ENCODE results near the gene KCNH5.

KCNH5 gene, protein sequence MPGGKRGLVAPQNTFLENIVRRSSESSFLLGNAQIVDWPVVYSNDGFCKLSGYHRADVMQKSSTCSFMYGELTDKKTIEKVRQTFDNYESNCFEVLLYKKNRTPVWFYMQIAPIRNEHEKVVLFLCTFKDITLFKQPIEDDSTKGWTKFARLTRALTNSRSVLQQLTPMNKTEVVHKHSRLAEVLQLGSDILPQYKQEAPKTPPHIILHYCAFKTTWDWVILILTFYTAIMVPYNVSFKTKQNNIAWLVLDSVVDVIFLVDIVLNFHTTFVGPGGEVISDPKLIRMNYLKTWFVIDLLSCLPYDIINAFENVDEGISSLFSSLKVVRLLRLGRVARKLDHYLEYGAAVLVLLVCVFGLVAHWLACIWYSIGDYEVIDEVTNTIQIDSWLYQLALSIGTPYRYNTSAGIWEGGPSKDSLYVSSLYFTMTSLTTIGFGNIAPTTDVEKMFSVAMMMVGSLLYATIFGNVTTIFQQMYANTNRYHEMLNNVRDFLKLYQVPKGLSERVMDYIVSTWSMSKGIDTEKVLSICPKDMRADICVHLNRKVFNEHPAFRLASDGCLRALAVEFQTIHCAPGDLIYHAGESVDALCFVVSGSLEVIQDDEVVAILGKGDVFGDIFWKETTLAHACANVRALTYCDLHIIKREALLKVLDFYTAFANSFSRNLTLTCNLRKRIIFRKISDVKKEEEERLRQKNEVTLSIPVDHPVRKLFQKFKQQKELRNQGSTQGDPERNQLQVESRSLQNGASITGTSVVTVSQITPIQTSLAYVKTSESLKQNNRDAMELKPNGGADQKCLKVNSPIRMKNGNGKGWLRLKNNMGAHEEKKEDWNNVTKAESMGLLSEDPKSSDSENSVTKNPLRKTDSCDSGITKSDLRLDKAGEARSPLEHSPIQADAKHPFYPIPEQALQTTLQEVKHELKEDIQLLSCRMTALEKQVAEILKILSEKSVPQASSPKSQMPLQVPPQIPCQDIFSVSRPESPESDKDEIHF

DNA sequence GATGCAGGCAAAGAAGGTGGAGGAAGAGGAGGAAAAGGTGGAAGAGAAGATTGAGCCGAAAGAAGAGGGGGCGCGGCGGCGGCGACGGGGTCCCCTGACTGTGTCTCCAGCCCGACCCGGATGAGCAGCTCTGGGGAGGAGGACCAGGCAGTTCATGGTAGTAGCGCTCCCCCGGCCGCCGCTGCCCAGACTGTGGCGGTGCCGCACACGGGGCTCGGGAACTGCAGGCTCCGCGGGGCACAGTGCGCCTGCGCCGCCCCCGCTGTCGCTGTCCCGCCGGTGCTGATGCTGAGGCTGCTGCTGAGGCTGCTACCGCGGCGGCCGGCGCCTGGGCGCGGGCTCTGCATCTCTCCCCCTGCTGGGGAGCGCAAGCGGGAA, at the start of gene KCNH5:
Gene KCNH5 (minus strand): TSS at position 225 of the 378 bp plus-strand sequence. CDS start 272 bp downstream, outside the sequence.
- no peak for DNase-seq
- no peak within 1 kb of the TSS for H3K27ac Mint-ChIP-seq
- H3K9me3 Mint-ChIP-seq = no peaks in the 10 kb centered on the region
- H3K4me1 Mint-ChIP-seq = peaks cover 6% of the 10 kb centered on the region
- ATAC-seq = peak; percentile 76
- H3K27me3 Mint-ChIP-seq = peaks cover 45% of the 10 kb centered on the region
- H3K4me3 Mint-ChIP-seq = peak within 1 kb of the TSS; percentile 57 to 66

DNA sequence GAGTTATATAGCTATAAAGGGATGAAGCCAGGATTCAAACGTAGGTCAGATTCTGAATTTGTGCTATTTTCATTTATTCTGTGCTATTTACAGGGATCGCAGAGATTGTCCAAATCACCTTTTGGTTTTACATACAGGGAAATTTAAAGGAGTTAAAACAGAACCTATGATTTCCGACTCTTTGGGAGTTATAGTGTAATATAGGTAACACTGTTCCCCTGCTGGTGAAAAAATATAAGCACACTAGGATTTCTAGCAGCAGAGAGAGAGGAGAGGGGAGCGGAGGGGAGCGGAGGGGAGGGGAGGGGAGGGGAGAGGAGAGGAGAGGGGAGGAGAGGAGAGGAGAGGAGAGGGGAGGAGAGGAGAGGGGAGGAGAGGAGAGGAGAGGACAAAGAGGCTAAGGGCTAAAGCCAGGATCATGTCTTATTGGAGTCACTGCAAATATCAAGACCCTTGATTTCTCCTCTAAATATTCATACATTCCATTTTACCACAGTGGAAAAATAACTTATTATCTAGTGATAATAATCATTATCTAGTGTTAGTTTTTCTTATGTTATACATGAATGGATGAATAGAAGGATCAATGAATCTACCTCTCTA, 46.2 kb upstream of the KCNH5 start:
- H3K27ac Mint-ChIP-seq = no peak overlapping the region
- no peak overlapping the region for H3K4me3 Mint-ChIP-seq
- no peaks in the 10 kb centered on the region for H3K27me3 Mint-ChIP-seq
- no peaks in the 10 kb centered on the region for H3K4me1 Mint-ChIP-seq
- H3K9me3 Mint-ChIP-seq = no peaks in the 10 kb centered on the region
- no peak for ATAC-seq
- DNase-seq = no peak

DNA sequence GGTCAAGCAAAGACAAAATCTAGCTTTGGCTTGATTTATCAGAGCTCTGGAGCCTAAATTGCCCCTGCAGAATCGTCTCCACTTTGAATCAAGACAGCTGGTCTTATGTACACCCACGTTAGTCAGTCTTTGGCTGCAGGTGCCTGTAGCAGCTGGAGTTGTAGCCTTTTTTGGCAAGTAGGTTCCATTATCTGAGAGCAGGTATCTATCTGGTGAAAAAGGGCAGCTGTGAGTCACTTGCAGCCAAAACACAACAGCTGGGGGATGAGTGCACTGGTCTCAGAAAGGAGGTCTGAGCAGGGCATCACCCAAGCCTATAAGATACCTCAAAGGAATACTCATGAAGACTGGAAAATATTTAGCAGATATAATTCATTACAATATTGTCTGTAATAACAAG, 43.6 kb upstream of the KCNH5 start:
- ATAC-seq = no peak
- Mint-ChIP-seq H3K4me1 (no peaks in the 10 kb centered on the region), H3K27me3 (no peaks in the 10 kb centered on the region), H3K4me3 (no peak overlapping the region), H3K9me3 (no peaks in the 10 kb centered on the region), H3K27ac (no peak overlapping the region)
- no peak for DNase-seq

DNA sequence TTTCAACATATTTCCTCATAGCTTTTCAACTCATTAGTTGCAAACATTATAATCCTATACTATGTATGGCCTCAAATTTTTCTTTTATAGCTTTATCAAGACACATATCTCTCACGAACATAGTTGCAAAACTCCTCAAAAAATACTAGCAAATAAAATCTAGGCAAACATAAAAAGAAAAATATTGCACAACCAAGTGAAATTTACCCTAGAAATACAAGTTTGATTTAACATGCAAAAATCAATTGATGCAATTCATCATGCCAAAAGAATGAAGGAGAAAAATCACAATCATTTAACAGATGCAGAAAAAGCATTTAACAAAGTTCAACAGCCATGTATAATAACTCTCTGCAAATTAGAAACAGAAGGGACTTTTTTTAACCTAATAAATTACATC, 33.3 kb upstream of the KCNH5 start:
- Mint-ChIP-seq H3K4me1 (no peaks in the 10 kb centered on the region), H3K4me3 (no peak overlapping the region), H3K27me3 (no peaks in the 10 kb centered on the region), H3K9me3 (peaks cover 0 to 6% of the 10 kb centered on the region in 2 donors), H3K27ac (no peak overlapping the region)
- ATAC-seq (no peak), DNase-seq (no peak)

DNA sequence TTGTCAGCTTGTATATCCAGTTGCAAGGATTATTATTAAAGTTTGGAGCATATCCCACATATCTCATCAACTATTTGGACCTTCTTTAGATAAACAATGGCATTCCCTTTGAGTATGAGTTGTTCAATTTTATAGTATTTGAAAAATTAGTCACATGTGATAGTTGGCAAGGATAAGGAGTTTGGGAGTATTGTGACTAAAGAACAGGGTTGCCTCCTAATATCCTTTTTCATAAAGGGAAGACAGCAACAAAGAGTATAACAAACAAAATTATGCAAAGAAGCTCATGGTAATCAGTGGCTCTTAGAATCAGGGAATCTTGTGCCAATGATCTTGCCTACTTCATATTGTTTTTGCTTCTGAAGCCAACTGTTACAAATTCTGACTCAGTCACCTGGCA, 31.2 kb upstream of the KCNH5 start:
- Mint-ChIP-seq H3K27ac (no peak overlapping the region), H3K9me3 (peaks cover 6 to 9% of the 10 kb centered on the region in 2 donors), H3K4me1 (no peaks in the 10 kb centered on the region), H3K4me3 (no peak overlapping the region), H3K27me3 (no peaks in the 10 kb centered on the region)
- ATAC-seq (no peak), DNase-seq (no peak)

DNA sequence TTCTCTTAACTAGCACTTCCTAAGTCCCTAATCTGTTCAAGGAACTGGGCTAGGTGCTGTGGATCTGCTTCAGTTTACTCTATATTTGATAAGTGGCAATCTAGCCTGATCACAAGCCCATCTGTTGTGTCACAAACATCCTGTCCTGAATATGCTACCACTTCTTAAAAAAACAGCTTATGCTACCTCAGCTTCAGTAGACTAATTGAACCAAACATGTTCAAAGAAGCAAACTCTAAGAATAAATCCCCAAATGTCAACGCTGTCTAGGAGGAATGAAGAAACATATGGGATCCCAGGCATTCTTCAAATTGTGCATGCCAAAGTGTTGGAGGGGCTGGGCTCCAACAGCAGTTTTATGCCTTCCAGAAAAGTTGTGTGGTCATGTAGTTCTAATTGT, 10.4 kb upstream of the KCNH5 start:
- Mint-ChIP-seq H3K4me3 (no peak overlapping the region), H3K27me3 (no peaks in the 10 kb centered on the region)

DNA sequence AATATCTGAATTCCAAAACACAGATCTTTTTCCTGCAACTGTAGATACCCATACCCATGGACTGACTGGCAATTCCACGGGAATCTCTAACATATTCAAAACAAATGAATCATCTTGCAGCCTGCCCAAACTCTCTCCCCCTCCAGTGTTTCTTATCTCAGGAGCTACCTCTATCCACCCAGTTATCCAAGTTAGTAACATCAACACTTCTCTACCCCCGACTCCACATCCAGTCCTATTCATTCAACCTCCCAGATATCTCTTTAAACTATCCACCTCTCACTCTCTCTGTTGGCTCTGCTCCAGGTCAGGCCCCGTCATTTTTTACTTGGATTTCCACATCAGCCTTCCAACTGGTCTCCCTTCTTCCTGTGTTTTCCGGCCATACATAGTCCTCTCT, 6.7 kb upstream of the KCNH5 start:
- Mint-ChIP-seq H3K9me3 (peaks cover 0 to 7% of the 10 kb centered on the region in 2 donors), H3K4me1 (no peaks in the 10 kb centered on the region), H3K27ac (no peak overlapping the region), H3K27me3 (peaks cover 16% of the 10 kb centered on the region), H3K4me3 (no peak overlapping the region)
- ATAC-seq = no peak
- no peak for DNase-seq

More for the DNA sequence above, 10.4 kb upstream of the KCNH5 start:
- no peak overlapping the region for H3K27ac Mint-ChIP-seq
- DNase-seq (no peak), ATAC-seq (no peak)
- no peaks in the 10 kb centered on the region for H3K4me1 Mint-ChIP-seq
- peaks cover 0 to 7% of the 10 kb centered on the region in 2 donors for H3K9me3 Mint-ChIP-seq

DNA sequence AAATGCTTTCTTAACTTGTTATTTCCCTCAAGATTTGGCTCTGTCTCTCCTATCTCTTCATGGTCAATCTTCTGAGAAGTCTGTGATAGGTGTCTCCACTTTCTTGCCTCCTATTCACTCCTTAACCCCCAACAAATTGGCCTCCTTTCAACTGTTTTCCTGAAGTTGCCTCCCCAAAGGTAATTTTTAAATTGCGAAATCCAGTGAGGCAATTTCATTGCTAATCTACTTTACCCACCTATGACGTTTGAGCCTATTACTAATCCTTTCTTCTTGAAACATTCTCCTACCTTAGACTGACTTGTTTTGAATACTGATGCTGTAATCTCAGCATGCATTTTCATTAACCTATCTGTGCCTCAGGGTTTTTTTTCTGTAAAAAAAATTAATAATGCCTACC, 6.0 kb upstream of the KCNH5 start:
- no peaks in the 10 kb centered on the region for H3K4me1 Mint-ChIP-seq
- no peak overlapping the region for H3K4me3 Mint-ChIP-seq
- DNase-seq (no peak), ATAC-seq (no peak)
- peaks cover 0 to 2% of the 10 kb centered on the region in 2 donors for H3K9me3 Mint-ChIP-seq
- no peak overlapping the region for H3K27ac Mint-ChIP-seq
- peaks cover 23% of the 10 kb centered on the region for H3K27me3 Mint-ChIP-seq

DNA sequence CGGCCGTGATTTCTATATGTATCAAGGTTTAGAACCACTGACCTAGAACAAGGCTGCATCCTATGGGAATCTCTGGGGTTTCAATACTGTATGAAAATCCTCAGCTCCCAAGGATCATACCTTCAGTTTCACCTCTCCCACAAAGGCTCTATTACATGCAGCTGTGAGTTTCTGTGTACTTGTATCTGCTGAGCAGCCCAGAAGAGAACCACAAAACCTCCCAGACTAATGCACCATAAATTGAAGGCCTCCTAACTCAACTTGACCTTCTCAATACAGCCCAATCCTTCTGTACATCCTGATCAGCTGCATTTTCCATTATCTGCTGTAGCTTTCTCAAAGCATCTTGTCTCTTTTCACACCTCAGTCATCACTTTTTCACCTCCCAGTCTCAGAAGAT, 5.4 kb upstream of the KCNH5 start:
- peaks cover 29% of the 10 kb centered on the region for H3K27me3 Mint-ChIP-seq
- no peak overlapping the region for H3K4me3 Mint-ChIP-seq
- H3K9me3 Mint-ChIP-seq = no peaks in the 10 kb centered on the region
- ATAC-seq (no peak), DNase-seq (no peak)
- no peaks in the 10 kb centered on the region for H3K4me1 Mint-ChIP-seq
- H3K27ac Mint-ChIP-seq = no peak overlapping the region

DNA sequence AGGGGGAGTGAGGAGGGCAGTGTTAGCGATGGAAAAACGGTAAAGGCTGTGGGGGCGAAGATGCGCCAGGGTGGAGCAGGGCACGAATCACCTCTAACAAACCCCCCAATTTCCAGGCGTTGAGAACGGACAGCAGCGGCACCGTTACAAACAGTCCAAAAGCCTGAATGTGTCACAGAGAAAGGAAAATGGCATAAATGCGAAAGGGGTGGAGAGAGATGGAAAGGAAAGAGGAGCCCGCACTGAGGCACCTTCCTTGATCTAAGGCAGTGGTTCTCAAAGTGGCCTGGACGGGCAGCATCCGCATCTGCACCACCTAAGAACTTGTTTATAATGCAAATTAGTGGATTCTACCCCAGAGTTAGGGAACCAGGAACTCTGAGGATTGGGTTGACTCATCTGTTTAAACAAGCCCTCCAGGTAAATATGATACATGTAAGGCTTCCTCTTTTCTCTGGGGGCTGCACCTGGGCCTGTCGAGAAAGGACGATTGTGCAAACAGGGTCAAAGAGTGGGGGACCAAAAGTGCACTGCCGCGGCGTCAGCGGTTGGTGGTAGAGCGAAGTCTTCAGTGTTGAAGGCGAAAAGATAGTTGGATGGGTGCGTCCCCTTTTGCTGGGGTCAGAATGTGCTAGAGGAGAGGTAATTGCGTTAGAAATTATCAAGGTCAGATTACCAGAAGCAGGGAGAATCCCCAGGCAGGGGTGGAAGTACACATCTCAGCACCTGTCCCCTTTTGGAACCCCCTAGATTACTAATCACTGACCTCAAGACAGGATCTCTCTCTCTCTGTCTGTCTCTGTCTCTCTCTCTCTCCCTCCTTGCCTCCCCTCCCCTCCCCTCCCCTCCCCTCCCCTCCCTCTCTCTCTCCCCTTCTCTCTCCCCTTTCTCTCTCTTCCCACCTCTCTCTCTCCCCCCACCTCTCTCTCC, 1.3 kb upstream of the KCNH5 start:
- Mint-ChIP-seq H3K27ac (no peak overlapping the region), H3K4me3 (peak overlapping the region in 1 of 2 donors; percentile 30)

DNA sequence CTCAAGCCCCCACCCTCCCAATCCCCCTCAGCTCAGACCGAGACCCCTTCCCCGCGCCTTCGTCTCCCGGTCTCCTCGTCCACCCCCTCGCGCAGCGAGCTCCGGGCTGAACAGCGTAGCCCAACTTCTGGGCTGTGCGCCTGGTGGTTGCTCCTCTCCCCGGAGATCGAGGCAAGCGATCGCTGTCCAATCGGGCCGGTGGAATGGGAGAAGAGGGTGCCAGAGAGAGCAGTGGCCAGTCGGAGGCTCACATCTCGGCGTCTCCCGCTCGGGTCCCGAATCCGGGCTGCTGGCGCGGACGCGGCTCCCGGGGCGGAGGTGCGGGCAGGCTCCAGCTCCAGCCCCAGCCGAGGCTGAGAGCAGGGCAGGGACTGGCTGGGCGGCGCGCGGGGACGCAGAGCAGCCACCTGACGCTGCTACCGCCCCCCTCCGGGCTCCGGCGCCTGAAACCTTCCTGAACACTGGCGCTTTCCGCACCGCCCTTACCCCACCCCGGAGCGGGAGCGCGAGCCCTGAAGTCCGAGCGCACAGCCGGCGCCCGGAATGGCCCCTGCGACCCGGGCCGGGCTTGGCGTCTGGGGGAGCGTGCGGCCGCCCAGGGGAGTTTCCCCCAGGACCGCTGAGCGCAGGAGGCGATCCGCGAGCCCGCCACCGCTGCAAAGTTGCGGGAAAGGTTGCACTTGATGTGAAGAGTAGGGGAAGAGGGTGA, 508 bp upstream of the KCNH5 start:
- ATAC-seq = peak; percentile 47
- no peak overlapping the region for H3K27ac Mint-ChIP-seq
- no peak for DNase-seq
- H3K27me3 Mint-ChIP-seq = peaks cover 45% of the 10 kb centered on the region
- H3K4me1 Mint-ChIP-seq = peaks cover 6% of the 10 kb centered on the region
- H3K9me3 Mint-ChIP-seq = no peaks in the 10 kb centered on the region
- H3K4me3 Mint-ChIP-seq = peak overlapping the region; percentile 9 to 66

More for the DNA sequence above, 1.3 kb upstream of the KCNH5 start:
- ATAC-seq (peak; percentile 26), DNase-seq (no peak)
- Mint-ChIP-seq H3K4me1 (peaks cover 6% of the 10 kb centered on the region), H3K9me3 (no peaks in the 10 kb centered on the region), H3K27me3 (peaks cover 45% of the 10 kb centered on the region)

DNA sequence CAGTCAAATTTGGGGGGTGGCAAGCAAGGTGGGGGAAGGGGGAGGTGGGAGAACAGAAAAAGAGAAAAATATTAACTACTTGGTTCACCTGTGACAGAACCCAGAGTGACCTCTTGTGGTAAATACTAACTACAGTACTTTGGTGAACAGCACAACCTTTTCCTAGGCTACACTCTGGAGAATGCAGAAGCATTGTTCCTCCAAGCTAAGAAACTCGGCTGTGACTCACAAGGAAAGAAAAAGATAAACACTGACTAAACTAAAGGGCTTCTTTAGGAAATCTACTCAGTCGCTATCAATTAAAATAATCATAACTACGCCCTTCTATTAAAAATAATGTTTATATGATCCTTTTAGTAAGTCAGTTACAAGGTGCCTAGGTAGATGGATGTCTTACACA, 5.4 kb downstream of the KCNH5 start:
- ATAC-seq (no peak), DNase-seq (no peak)
- Mint-ChIP-seq H3K4me3 (no peak overlapping the region), H3K27me3 (peaks cover 8% of the 10 kb centered on the region), H3K4me1 (peaks cover 1% of the 10 kb centered on the region), H3K27ac (no peak overlapping the region), H3K9me3 (no peaks in the 10 kb centered on the region)

DNA sequence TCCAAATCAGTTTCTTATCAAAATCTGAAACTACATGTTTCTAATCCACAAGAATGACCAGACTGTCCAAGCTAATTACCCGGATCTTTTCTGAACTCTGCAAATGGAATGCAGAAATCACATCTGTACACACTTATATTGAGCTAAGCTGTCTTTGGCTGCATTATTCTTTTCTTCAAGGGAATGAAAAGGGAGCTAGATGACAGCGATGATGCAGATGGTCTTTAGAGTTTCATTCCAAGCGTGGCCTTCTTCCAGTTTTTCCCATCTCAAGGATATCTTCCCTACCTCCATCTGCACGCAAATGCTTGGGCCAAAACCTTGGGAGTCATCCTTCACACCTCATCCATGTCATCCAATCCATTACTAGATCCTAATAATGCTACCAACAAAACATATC, 12.6 kb downstream of the KCNH5 start:
- Mint-ChIP-seq H3K9me3 (peaks cover 0 to 4% of the 10 kb centered on the region in 2 donors), H3K4me3 (no peak overlapping the region), H3K27ac (no peak overlapping the region), H3K27me3 (no peaks in the 10 kb centered on the region), H3K4me1 (no peaks in the 10 kb centered on the region)
- no peak for DNase-seq
- ATAC-seq = no peak

DNA sequence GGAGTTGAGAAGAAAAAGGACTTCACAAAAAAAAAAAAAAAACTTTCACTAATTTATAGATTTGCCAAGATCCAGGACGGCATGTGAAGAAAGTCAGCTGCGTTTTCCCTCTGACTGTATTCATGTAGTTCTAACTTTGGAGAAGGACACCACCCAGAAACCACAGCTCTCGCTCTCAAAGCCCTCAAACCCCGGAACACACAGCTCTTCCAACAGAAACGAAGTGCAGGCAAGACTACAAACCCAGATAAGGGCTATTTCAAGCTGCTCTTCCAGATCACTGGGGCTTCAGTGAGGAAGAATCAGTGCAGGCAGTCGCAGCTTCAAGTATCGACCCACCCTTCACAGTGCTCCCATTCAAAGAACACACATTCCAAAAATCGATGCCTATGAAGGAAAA, 13.2 kb downstream of the KCNH5 start:
- no peaks in the 10 kb centered on the region for H3K27me3 Mint-ChIP-seq
- no peak overlapping the region for H3K27ac Mint-ChIP-seq
- no peak overlapping the region for H3K4me3 Mint-ChIP-seq
- DNase-seq = no peak
- H3K4me1 Mint-ChIP-seq = no peaks in the 10 kb centered on the region
- H3K9me3 Mint-ChIP-seq = peaks cover 0 to 4% of the 10 kb centered on the region in 2 donors
- ATAC-seq = no peak
